NCI-H345 treated with DMSO at 0.1 percent for 48 hours (cell line): Measurements from ENCODE around the gene GNA12.
"Not testable (repeated sequence)": the region's sequence is repeated elsewhere in the genome, so short reads cannot be mapped to it uniquely, and the experiment has no call there.

Experiments
- DNase-seq: peaks from one replicate; lab custom pipeline; 2025; ENCODE audit not compliant: unreplicated experiment; lab: John Stamatoyannopoulos, UW

The GNA12 gene

GRCh38 chr7:2864999-2865670 is 21.0 kb upstream of the GNA12 start:
- no peak for DNase-seq

- DNase-seq, result no peak
Measured at GRCh38 chr7:2864204-2864985, 20.3 kb upstream of the GNA12 start.

- DNase-seq, result no peak
Measured at GRCh38 chr7:2863461-2864066, 19.5 kb upstream of the GNA12 start.

GRCh38 chr7:2862831-2863361 is 18.8 kb upstream of the GNA12 start:
- no peak for DNase-seq

GRCh38 chr7:2861509-2861908 is 17.4 kb upstream of the GNA12 start:
- DNase-seq, result no peak

GRCh38 chr7:2860627-2861133 is 16.6 kb upstream of the GNA12 start:
- DNase-seq, result no peak

GRCh38 chr7:2859952-2860351 is 15.8 kb upstream of the GNA12 start:
- no peak for DNase-seq

- no peak for DNase-seq
Measured at GRCh38 chr7:2858621-2859020, 14.5 kb upstream of the GNA12 start.

GRCh38 chr7:2856388-2857169 is 12.5 kb upstream of the GNA12 start:
- DNase-seq, result no peak

- no peak for DNase-seq
Measured at GRCh38 chr7:2855386-2855785, 11.3 kb upstream of the GNA12 start.

GRCh38 chr7:2853552-2853951 is 9.4 kb upstream of the GNA12 start:
- not testable (repeated sequence) for DNase-seq

- no peak for DNase-seq
Measured at GRCh38 chr7:2853147-2853546, 9.0 kb upstream of the GNA12 start.

GRCh38 chr7:2851497-2851896 is 7.4 kb upstream of the GNA12 start:
- no peak for DNase-seq

GRCh38 chr7:2849941-2850766 is 6.0 kb upstream of the GNA12 start:
- no peak for DNase-seq

GRCh38 chr7:2845034-2845592 is 1.0 kb upstream of the GNA12 start:
- no peak for DNase-seq

GRCh38 chr7:2843711-2844152 is 376 bp downstream of the GNA12 start:
- no peak for DNase-seq

- no peak for DNase-seq
Measured at GRCh38 chr7:2843191-2843685, 870 bp downstream of the GNA12 start.

- DNase-seq, result no peak
Measured at GRCh38 chr7:2841907-2842306, 2.2 kb downstream of the GNA12 start.

GRCh38 chr7:2840458-2840857 is 3.6 kb downstream of the GNA12 start:
- DNase-seq, result no peak
